GM13976 (cell line): ENCODE results near the gene CELF2.

Source experiments
- DNase-seq: peaks from one replicate; pipeline ENCODE4 v3.0.0; 2012; ENCODE audit warnings: low spot score
- CTCF ChIP-seq: IDR thresholded peaks from 2 replicates; pipeline ENCODE4 v1.5.1; 2012; ENCODE audit warnings: borderline replicate concordance, mild to moderate bottlenecking; ENCODE audit not compliant: insufficient read depth; ENCODE audit errors: extremely low read depth, missing control alignments, control extremely low read depth
- in situ Hi-C: fragments of 300-500 bp; cut with MboI; formaldehyde crosslinking; loops from one replicate; pipeline ENCODE4 v1.12.0; 2022; ENCODE audit warnings: low sequenced_read_pairs, mixed read lengths, inconsistent platforms; ENCODE audit not compliant: unreplicated experiment

The CELF2 gene

GRCh38 chr10:11245510-11245909 is 227.8 kb downstream of the CELF2 start:
- TF ChIP-seq CTCF = no peak
- peak; percentile 56 for DNase-seq
- in situ Hi-C loops = no loop called here

GRCh38 chr10:11245981-11246590 is 228.4 kb downstream of the CELF2 start:
- no peak for TF ChIP-seq CTCF
- in situ Hi-C loops = no loop called here
- DNase-seq = no peak

- in situ Hi-C loops = no loop called here
- DNase-seq = peak; percentile 71
- no peak for TF ChIP-seq CTCF
Observed at GRCh38 chr10:11246752-11247467, 229.2 kb downstream of the CELF2 start.

- TF ChIP-seq CTCF = no peak
- DNase-seq = no peak
- in situ Hi-C loops = no loop called here
Observed at GRCh38 chr10:11249152-11249807, 231.6 kb downstream of the CELF2 start.

- in situ Hi-C loops = no loop called here
- no peak for DNase-seq
- no peak for TF ChIP-seq CTCF
Observed at GRCh38 chr10:11249808-11250195, 232.1 kb downstream of the CELF2 start.

- no peak for DNase-seq
- in situ Hi-C loops = no loop called here
- no peak for TF ChIP-seq CTCF
Observed at GRCh38 chr10:11250304-11250703, 232.6 kb downstream of the CELF2 start.
